GM19240 (cell line): ENCODE data around the gene SPOCK2.

Experiments used
- DNase-seq: peaks from one replicate; pipeline ENCODE4 v3.0.0; 2011; ENCODE audit warnings: low spot score; ENCODE audit not compliant: insufficient read length

The SPOCK2 gene

GRCh38 chr10:72074574-72075375 lies 13.6 kb downstream of the SPOCK2 start:
- no peak for DNase-seq

- no peak for DNase-seq
Observed at GRCh38 chr10:72073708-72074573, 14.4 kb downstream of the SPOCK2 start.

- DNase-seq: no peak
Observed at GRCh38 chr10:72072639-72073038, 15.7 kb downstream of the SPOCK2 start.

- DNase-seq: no peak
Observed at GRCh38 chr10:72072046-72072445, 16.3 kb downstream of the SPOCK2 start.

GRCh38 chr10:72069751-72070526 lies 18.4 kb downstream of the SPOCK2 start:
- no peak for DNase-seq

- no peak for DNase-seq
Observed at GRCh38 chr10:72068901-72069446, 19.4 kb downstream of the SPOCK2 start.

- DNase-seq: no peak
Observed at GRCh38 chr10:72068126-72068765, 20.1 kb downstream of the SPOCK2 start.

- no peak for DNase-seq
Observed at GRCh38 chr10:72067463-72068125, 20.8 kb downstream of the SPOCK2 start.

- DNase-seq: no peak
Observed at GRCh38 chr10:72066318-72067284, 21.8 kb downstream of the SPOCK2 start.

- DNase-seq: no peak
Observed at GRCh38 chr10:72065439-72066025, 22.8 kb downstream of the SPOCK2 start.

GRCh38 chr10:72063703-72064391 lies 24.5 kb downstream of the SPOCK2 start:
- DNase-seq: no peak

GRCh38 chr10:72062832-72063702 lies 25.3 kb downstream of the SPOCK2 start:
- DNase-seq: no peak

- no peak for DNase-seq
Observed at GRCh38 chr10:72062382-72062781, 26.0 kb downstream of the SPOCK2 start.

GRCh38 chr10:72061930-72062329 lies 26.4 kb downstream of the SPOCK2 start:
- DNase-seq: no peak

- no peak for DNase-seq
Observed at GRCh38 chr10:72061491-72061890, 26.9 kb downstream of the SPOCK2 start.

- no peak for DNase-seq
Observed at GRCh38 chr10:72059843-72060822, 28.2 kb downstream of the SPOCK2 start.
